Measurements from ENCODE around the gene MED27.

MED27 gene

GRCh38 chr9:132043708-132044107 is 36.0 kb downstream of the MED27 start:
- no peak for DNase-seq (ENCODE audit: low read depth, low spot score)
- Histone ChIP-seq H3K27ac (ENCODE audit: low read length) (no peak overlapping the region), H3K4me1 (ENCODE audit: control insufficient read depth, insufficient read depth, low read length) (peaks cover 1% of the 10 kb centered on the region; the same call in 1 of the 2 replicates), H3K4me3 (ENCODE audit: low read length) (no peak overlapping the region), H3K36me3 (ENCODE audit: control insufficient read depth, insufficient read depth, low read length) (no peaks in the 10 kb centered on the region), H3K27me3 (ENCODE audit: control insufficient read depth, insufficient read depth, low read length) (no peaks in the 10 kb centered on the region), H3K9me3 (ENCODE audit: control insufficient read depth, insufficient read depth, low read length) (no peaks in the 10 kb centered on the region)
- no CpG with 5 or more reads among the region's 3 CpGs for WGBS (ENCODE audit: insufficient coverage, insufficient read length)

GRCh38 chr9:132042324-132042723 is 37.3 kb downstream of the MED27 start:
- Histone ChIP-seq H3K9me3 (ENCODE audit: control insufficient read depth, insufficient read depth, low read length) (no peaks in the 10 kb centered on the region), H3K4me3 (ENCODE audit: low read length) (no peak overlapping the region), H3K27ac (ENCODE audit: low read length) (no peak overlapping the region), H3K4me1 (ENCODE audit: control insufficient read depth, insufficient read depth, low read length) (peaks cover 1% of the 10 kb centered on the region; the same call in 1 of the 2 replicates), H3K36me3 (ENCODE audit: control insufficient read depth, insufficient read depth, low read length) (no peaks in the 10 kb centered on the region), H3K27me3 (ENCODE audit: control insufficient read depth, insufficient read depth, low read length) (no peaks in the 10 kb centered on the region)
- DNase-seq (ENCODE audit: low read depth, low spot score) = no peak
- no CpG with 5 or more reads among the region's 4 CpGs for WGBS (ENCODE audit: insufficient coverage, insufficient read length)

- Histone ChIP-seq H3K36me3 (ENCODE audit: control insufficient read depth, insufficient read depth, low read length) (no peaks in the 10 kb centered on the region), H3K4me1 (ENCODE audit: control insufficient read depth, insufficient read depth, low read length) (peaks cover 1% of the 10 kb centered on the region; the same call in 1 of the 2 replicates), H3K27me3 (ENCODE audit: control insufficient read depth, insufficient read depth, low read length) (no peaks in the 10 kb centered on the region), H3K4me3 (ENCODE audit: low read length) (no peak overlapping the region), H3K27ac (ENCODE audit: low read length) (no peak overlapping the region), H3K9me3 (ENCODE audit: control insufficient read depth, insufficient read depth, low read length) (no peaks in the 10 kb centered on the region)
- WGBS (ENCODE audit: insufficient coverage, insufficient read length) = no CpG with 5 or more reads among the region's 9 CpGs
- no peak for DNase-seq (ENCODE audit: low read depth, low spot score)
These were observed 37.9 kb downstream of the MED27 start for GRCh38 chr9:132041798-132042197.

GRCh38 chr9:132040808-132041207 is 38.9 kb downstream of the MED27 start:
- H3K9me3 ChIP-seq (ENCODE audit: control insufficient read depth, insufficient read depth, low read length) = no peaks in the 10 kb centered on the region
- no peaks in the 10 kb centered on the region for H3K36me3 ChIP-seq (ENCODE audit: control insufficient read depth, insufficient read depth, low read length)
- no peak overlapping the region for H3K27ac ChIP-seq (ENCODE audit: low read length)
- peaks cover 1% of the 10 kb centered on the region; the same call in 1 of the 2 replicates for H3K4me1 ChIP-seq (ENCODE audit: control insufficient read depth, insufficient read depth, low read length)
- H3K27me3 ChIP-seq (ENCODE audit: control insufficient read depth, insufficient read depth, low read length) = no peaks in the 10 kb centered on the region
- no peak for DNase-seq (ENCODE audit: low read depth, low spot score)
- no CpG with 5 or more reads among the region's 5 CpGs for WGBS (ENCODE audit: insufficient coverage, insufficient read length)
- no peak overlapping the region for H3K4me3 ChIP-seq (ENCODE audit: low read length)

GRCh38 chr9:132040246-132040645 is 39.4 kb downstream of the MED27 start:
- H3K36me3 ChIP-seq (ENCODE audit: control insufficient read depth, insufficient read depth, low read length) = no peaks in the 10 kb centered on the region
- no CpG with 5 or more reads among the region's 10 CpGs for WGBS (ENCODE audit: insufficient coverage, insufficient read length)
- H3K27ac ChIP-seq (ENCODE audit: low read length) = no peak overlapping the region
- peaks cover 1% of the 10 kb centered on the region; the same call in 1 of the 2 replicates for H3K4me1 ChIP-seq (ENCODE audit: control insufficient read depth, insufficient read depth, low read length)
- no peak overlapping the region for H3K4me3 ChIP-seq (ENCODE audit: low read length)
- no peaks in the 10 kb centered on the region for H3K9me3 ChIP-seq (ENCODE audit: control insufficient read depth, insufficient read depth, low read length)
- H3K27me3 ChIP-seq (ENCODE audit: control insufficient read depth, insufficient read depth, low read length) = no peaks in the 10 kb centered on the region
- no peak for DNase-seq (ENCODE audit: low read depth, low spot score)

- H3K27ac ChIP-seq (ENCODE audit: low read length) = no peak overlapping the region
- no peak overlapping the region for H3K4me3 ChIP-seq (ENCODE audit: low read length)
- no peaks in the 10 kb centered on the region for H3K27me3 ChIP-seq (ENCODE audit: control insufficient read depth, insufficient read depth, low read length)
- H3K9me3 ChIP-seq (ENCODE audit: control insufficient read depth, insufficient read depth, low read length) = no peaks in the 10 kb centered on the region
- no peaks in the 10 kb centered on the region for H3K36me3 ChIP-seq (ENCODE audit: control insufficient read depth, insufficient read depth, low read length)
- peaks cover 5% of the 10 kb centered on the region for H3K4me1 ChIP-seq (ENCODE audit: control insufficient read depth, insufficient read depth, low read length)
- DNase-seq (ENCODE audit: low read depth, low spot score) = no peak
- no CpG with 5 or more reads among the region's 9 CpGs for WGBS (ENCODE audit: insufficient coverage, insufficient read length)
These were observed 40.4 kb downstream of the MED27 start for GRCh38 chr9:132039284-132039683.

GRCh38 chr9:132037458-132037857 is 42.2 kb downstream of the MED27 start:
- peaks cover 8% of the 10 kb centered on the region for H3K4me1 ChIP-seq (ENCODE audit: control insufficient read depth, insufficient read depth, low read length)
- no peak for DNase-seq (ENCODE audit: low read depth, low spot score)
- H3K27me3 ChIP-seq (ENCODE audit: control insufficient read depth, insufficient read depth, low read length) = no peaks in the 10 kb centered on the region
- no peak overlapping the region for H3K4me3 ChIP-seq (ENCODE audit: low read length)
- no peak overlapping the region for H3K27ac ChIP-seq (ENCODE audit: low read length)
- no CpG with 5 or more reads among the region's 6 CpGs for WGBS (ENCODE audit: insufficient coverage, insufficient read length)
- H3K36me3 ChIP-seq (ENCODE audit: control insufficient read depth, insufficient read depth, low read length) = no peaks in the 10 kb centered on the region
- no peaks in the 10 kb centered on the region for H3K9me3 ChIP-seq (ENCODE audit: control insufficient read depth, insufficient read depth, low read length)

- Histone ChIP-seq H3K9me3 (ENCODE audit: control insufficient read depth, insufficient read depth, low read length) (no peaks in the 10 kb centered on the region), H3K4me3 (ENCODE audit: low read length) (no peak overlapping the region), H3K36me3 (ENCODE audit: control insufficient read depth, insufficient read depth, low read length) (no peaks in the 10 kb centered on the region), H3K27ac (ENCODE audit: low read length) (no peak overlapping the region), H3K4me1 (ENCODE audit: control insufficient read depth, insufficient read depth, low read length) (peaks cover 8% of the 10 kb centered on the region), H3K27me3 (ENCODE audit: control insufficient read depth, insufficient read depth, low read length) (no peaks in the 10 kb centered on the region)
- DNase-seq (ENCODE audit: low read depth, low spot score) = no peak
- no CpG with 5 or more reads among the region's 5 CpGs for WGBS (ENCODE audit: insufficient coverage, insufficient read length)
These were observed 43.1 kb downstream of the MED27 start for GRCh38 chr9:132036521-132036920.

- H3K4me1 ChIP-seq (ENCODE audit: control insufficient read depth, insufficient read depth, low read length) = peaks cover 10% of the 10 kb centered on the region
- H3K36me3 ChIP-seq (ENCODE audit: control insufficient read depth, insufficient read depth, low read length) = no peaks in the 10 kb centered on the region
- no peak overlapping the region for H3K27ac ChIP-seq (ENCODE audit: low read length)
- no peak for DNase-seq (ENCODE audit: low read depth, low spot score)
- no peaks in the 10 kb centered on the region for H3K9me3 ChIP-seq (ENCODE audit: control insufficient read depth, insufficient read depth, low read length)
- no peak overlapping the region for H3K4me3 ChIP-seq (ENCODE audit: low read length)
- WGBS (ENCODE audit: insufficient coverage, insufficient read length) = no CpG with 5 or more reads among the region's 1 CpG
- no peaks in the 10 kb centered on the region for H3K27me3 ChIP-seq (ENCODE audit: control insufficient read depth, insufficient read depth, low read length)
These were observed 44.0 kb downstream of the MED27 start for GRCh38 chr9:132035679-132036078.

- Histone ChIP-seq H3K27me3 (ENCODE audit: control insufficient read depth, insufficient read depth, low read length) (no peaks in the 10 kb centered on the region), H3K27ac (ENCODE audit: low read length) (no peak overlapping the region), H3K36me3 (ENCODE audit: control insufficient read depth, insufficient read depth, low read length) (no peaks in the 10 kb centered on the region), H3K4me3 (ENCODE audit: low read length) (no peak overlapping the region), H3K9me3 (ENCODE audit: control insufficient read depth, insufficient read depth, low read length) (no peaks in the 10 kb centered on the region), H3K4me1 (ENCODE audit: control insufficient read depth, insufficient read depth, low read length) (peaks cover 14% of the 10 kb centered on the region)
- WGBS (ENCODE audit: insufficient coverage, insufficient read length) = no CpG with 5 or more reads among the region's 5 CpGs
- DNase-seq (ENCODE audit: low read depth, low spot score) = no peak
These were observed 47.3 kb downstream of the MED27 start for GRCh38 chr9:132032238-132032950.
